H1 (cell line): Measurements from ENCODE around the gene EPB41L4B. TPM values are rescaled to one million over a fixed set of nuclear protein-coding genes. Genes with fewer than 3 reads are reported as not detected.

ENCODE experiments used
- ATF2 ChIP-seq: IDR thresholded peaks from 2 replicates; pipeline ENCODE4 v1.6.1; 2012; ENCODE audit warnings: low read length, inconsistent platforms
- POLR2A ChIP-seq, 2 experiments: IDR thresholded peaks; 1 replicate in 1 of 2; 2 replicates in 1 of 2; pipeline ENCODE4 v1.6.1; 2011; ENCODE audit warnings: low read depth in 2 of 2, low read length in 2 of 2, mild to moderate bottlenecking in 2 of 2; ENCODE audit errors: control extremely low read depth in 1 of 2
- POLR2AphosphoS5 ChIP-seq: IDR thresholded peaks from 2 replicates; pipeline ENCODE4 v1.6.1; 2011; ENCODE audit warnings: low read depth, low read length
- RNF2 ChIP-seq: fragments of 200-900, 300-1000 bp; sonication (generic); IDR thresholded peaks from 2 replicates; pipeline ENCODE4 v1.7.1; 2016; ENCODE audit warnings: borderline replicate concordance, low read depth, mild to moderate bottlenecking, antibody characterized with exemption, low read length; ENCODE audit not compliant: poor library complexity, severe bottlenecking; ENCODE audit errors: missing control alignments
- SP1 ChIP-seq: IDR thresholded peaks from 2 replicates; pipeline ENCODE4 v1.6.1; 2011; ENCODE audit warnings: low read depth, low read length
- YY1 ChIP-seq: IDR thresholded peaks from 2 replicates; pipeline ENCODE4 v1.6.1; 2011; ENCODE audit warnings: low read depth, mild to moderate bottlenecking, low read length
- polyA plus RNA-seq, 7 experiments: library from polyadenylated mRNA; depleted of rRNA in 3 of 7; stranded (reverse) in 5 of 7; unstranded in 2 of 7; fragments of >200 nt in 5 of 7; fragments of 200-250 nt in 2 of 7; gene quantifications; 1 replicate in 5 of 7; 2 replicates in 1 of 7; 4 replicates in 1 of 7; pipeline versions ENCODE4 v1.2.1 to v1.2.3, GENCODE V29; 2011 to 2013; ENCODE audit warnings: missing spikeins in 2 of 7, mixed read lengths in 2 of 7
- total RNA-seq: library from RNA; stranded (reverse); fragmentation: NEBNext Ultra II Directional; extraction: Animal tissue kit (Norgen Biotek cat#: 25700); gene quantifications from 2 replicates; pipeline ENCODE4 v1.2.1, GENCODE V29; 2021

Gene EPB41L4B
- total and polyA plus RNA-seq, 2 of the 8 experiments (the other 6 are each of a cell fraction or from before 2014, with no cell fraction given) = 11.9 to 25.0 TPM

GRCh38 chr9:109311286-109311685 is 9.6 kb downstream of the EPB41L4B start (continued):
- TF ChIP-seq RNF2 (no peak), YY1 (no peak), POLR2A (IDR thresholded peaks at IDR 0.05; ENCODE audit: control extremely low read depth in 1 of 2, low read depth in 2 of 2, low read length in 2 of 2) (no peak), POLR2AphosphoS5 (no peak), SP1 (no peak), ATF2 (no peak)
